NCI-H1694 (cell line): ENCODE results near the gene SPTSSB.

Source experiments
- DNase-seq: peaks from one replicate; lab custom pipeline; 2025; lab: John Stamatoyannopoulos, UW

SPTSSB gene, protein sequence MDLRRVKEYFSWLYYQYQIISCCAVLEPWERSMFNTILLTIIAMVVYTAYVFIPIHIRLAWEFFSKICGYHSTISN

DNA sequence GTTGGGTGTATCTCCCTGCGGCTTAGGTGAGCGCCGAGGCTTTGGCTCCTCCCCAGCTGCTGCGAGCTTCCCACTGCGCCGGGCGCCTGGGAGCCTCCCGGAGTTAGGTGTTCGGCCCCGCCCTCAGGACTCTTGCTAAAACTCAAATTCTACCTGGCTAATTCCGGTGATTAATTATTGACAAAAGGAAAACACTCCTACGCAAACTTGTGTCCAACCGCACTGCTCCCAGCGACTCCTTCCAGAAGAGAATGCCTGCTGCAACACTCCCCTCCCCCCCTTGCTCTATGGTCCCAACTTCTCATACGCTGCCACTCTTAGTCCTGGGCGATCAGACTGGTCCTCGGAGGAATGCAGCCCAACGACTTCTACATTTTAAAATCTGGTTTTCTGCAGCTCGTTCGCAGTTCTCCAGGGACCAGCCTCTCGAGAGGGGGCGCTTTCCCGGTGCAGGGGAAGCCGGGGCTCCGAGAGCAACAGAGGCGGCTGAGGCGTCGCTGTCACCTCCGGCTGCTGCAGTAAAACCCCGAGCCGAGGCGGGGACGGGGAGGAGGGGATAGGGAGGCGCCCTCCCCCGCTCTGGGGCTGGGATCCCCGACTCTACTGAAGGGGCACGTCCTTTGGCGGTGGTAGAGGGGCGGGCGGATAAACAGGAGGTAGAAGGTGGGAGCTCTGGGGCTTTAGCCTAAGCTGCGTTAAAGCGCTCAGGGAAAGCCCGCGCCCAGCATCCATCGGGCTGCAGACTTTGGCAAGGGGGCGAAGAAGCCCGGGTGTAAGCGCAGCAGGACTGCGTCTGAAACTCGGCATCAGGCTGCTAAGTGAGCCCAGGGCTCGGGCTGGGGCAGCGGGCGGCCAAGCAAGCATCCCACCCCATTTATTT is at the start of gene SPTSSB:
TSS of gene SPTSSB (minus strand) at position 77 of the 880 bp plus-strand sequence. CDS start 25,194 bp downstream, outside the sequence.
- peak; percentile 19 for DNase-seq

DNA sequence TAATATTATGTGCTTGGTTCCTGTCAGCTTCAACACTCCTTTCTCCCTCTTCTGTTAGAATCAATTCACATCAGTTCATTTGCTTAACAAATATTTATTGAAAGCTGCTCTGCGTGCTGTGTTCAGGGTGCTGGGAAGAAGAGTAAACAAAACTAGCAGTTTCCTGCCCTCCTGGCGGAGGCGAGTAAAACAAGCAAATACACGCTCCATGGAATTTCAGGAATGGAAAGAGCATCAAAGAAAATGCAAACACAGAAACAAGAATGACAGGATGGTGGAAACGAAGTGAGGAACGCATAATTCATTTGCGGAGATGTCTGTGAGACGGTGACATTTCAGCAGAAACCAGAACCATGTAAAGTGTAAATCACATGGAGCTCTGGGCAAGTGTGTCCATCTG is 49.4 kb upstream of the SPTSSB start:
- no peak for DNase-seq

DNA sequence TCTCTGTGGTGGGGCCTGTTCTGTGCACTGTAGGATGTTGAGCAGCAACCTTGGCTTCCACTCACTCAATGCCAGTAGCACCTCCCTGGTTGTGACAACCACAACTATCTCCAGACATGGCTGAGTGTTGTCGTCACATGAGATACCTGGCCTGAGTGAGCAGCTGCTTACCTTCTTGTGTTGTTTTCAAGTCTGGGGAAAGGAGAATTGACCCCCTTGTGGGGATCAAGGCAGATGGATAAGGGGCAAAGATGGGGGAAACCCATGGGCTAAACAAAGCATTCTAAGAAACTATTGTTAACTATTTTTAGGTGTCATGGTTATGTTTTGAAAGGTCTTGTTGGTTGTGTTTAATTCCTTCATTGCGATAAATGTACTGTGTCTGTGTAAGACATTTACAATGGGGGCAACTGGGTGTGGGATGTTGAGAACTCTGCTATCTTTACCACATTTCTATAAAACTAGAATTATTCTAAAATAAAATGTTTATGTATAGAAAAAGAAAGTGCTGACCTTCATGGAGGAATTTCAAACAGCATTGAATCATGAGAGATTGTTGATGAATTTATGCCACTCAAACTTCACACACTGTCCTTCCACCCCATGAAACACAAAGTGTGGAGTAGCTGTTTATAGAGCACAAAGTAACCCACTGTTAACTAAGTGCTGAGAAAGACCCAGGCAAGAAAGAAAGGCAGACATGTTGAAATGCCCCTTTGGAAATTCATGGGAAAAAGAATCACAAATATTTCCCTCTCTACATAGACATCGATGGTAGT is 48.4 kb upstream of the SPTSSB start:
- no peak for DNase-seq

DNA sequence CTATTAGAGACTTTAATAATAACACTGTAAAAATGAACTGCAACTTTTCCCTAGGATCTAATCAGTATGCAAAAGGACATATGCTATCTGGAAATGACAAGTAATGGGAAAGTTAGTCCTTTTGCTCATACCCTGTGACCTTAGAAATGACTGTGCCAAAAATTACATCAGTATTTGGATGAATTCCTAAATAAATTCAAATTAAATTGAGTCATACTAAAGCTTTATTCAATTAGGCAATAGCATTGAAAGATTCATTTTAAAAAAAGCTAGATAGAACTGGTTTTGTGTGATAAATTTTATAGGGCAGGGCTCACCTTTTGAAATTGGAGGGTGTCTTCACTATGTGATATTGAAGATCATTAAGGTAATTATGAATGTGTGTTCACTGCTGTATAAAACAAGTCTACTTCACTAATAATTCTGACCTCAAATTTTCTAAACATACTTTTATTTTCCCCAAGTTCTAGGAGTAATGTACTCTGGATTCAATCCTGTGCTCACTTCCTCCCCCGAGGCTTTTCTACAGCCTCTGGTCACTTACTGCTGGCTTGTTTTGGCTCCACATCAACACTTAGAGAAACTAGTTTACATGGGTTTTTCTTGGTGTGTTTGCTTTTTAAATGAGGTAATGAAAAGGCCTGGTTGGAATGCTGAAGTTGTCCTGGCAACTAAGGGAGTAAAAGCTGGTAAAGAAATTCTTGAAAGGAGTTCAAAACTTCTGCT is 44.4 kb upstream of the SPTSSB start:
- no peak for DNase-seq

DNA sequence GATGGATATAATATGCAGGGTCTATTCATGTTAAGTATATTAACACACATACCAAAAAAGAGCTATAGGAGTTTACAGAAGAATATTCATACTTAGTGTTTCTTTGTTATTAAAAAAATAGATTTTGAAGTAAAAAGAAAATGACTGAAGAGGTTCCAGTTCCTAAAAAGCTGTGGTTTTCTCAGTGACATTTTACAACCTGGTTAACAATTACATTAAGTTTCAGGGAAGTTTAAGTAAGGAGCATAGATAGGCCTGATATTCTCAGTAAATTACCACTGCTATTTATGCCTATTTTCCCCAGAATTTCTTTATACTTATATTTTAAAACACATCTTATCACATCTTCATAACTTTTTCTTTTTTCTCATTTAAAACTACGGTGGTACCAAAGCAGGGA is 43.6 kb upstream of the SPTSSB start:
- DNase-seq: no peak

DNA sequence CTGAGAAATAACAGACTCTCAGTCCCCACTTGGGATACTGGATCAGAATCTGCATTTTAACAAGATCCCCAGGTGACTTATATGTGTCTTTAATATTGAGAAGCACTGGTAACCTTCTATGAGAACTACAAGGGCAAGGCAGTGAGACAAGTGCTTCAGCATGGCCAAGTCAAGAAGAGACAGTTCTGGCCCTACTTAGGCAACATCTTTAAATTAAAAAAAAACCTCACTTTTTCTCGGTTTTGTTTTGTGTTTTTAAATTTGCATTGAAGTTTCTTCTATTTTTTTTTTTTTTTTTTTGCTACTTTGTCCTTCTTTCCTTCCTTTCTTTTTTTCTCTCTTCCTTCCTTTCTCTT is 42.5 kb upstream of the SPTSSB start:
- DNase-seq: no peak

DNA sequence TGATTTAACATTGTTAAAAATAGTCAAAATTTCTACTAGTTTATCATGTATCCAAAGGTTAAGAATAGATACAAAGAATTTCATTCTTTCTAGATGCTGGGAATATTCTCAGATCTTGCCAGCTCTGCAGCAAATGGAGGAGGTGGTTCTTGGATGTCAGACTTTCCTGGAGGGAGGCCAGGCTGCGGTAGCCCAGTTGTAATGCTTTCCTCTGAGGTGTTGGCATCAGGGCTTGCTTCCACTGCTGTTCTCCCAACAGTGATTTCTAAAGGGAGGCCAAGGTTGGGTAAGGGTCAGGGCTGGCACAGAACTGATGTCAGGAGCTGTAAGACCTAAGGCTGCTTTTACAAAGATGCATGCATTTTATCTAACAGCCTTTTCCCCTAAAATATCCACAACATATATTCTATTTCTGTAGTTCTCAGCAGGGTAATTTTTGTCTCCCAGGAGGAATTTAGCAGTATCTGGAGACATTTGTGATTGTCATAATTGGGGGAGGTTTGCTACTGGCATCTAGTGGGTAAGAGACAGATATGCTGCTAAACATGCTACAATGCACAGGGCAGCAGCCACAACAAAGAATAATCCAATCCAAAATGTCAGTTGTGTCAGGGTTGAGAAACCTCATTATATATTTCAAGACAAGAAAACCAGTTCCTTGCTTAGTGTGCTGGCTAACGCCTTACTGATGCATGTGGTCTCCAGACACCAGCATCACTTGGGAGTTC is 42.0 kb upstream of the SPTSSB start:
- no peak for DNase-seq

DNA sequence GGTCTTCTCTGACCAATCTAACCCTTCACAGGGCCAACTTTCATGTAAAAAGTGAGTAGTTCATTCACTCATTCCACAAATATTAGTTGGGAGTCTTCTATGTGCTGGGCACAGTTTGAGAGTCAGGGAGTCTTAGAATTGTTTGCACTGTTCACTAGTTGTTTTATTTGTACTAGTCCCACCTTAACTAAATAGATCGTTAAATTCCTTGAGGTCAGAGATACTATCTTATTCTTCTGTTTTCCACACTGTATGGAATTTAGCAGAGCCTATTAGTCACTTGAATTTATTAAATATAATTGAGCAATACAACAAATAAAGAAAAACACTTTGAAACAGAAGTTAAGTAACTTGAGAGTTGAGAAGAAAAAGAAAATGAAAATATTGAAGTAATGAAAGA is 40.8 kb upstream of the SPTSSB start:
- no peak for DNase-seq

DNA sequence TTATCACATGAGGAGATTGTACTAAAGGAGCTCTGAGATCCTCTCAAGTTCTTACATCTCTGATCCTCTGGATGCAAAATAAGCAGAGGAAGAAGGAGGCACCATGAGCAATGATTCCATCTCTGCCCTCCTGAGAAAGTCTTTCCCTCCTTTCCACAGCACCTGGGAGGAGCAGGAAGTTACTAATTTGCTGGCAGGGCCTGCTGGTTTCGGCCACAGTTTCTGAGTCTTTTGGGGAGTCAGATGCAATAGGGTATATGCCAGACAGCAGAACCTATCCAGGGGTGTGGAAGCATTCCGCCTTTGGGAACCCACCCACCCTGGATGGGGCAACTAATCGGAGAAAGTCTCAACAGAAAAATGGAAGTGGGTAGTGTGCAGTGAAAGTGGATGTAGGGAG is 38.5 kb upstream of the SPTSSB start:
- DNase-seq: no peak

DNA sequence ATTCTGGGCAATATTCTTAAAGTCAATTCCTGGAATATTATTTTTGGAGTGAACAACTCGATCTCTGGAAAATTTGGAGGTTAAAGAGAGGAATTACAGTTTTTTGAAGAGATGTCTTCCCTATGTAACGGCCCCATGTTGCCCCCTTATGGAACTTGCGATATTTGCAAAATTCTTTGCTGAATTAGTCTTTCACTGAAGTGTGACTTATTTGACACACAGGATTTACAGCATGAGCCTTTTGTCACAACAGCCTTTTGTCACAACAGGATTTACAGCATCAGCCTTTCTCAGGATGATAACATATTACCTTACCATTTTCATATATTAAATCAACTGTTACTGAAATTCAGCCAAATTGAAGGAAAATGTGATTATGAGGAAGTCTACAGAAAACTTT is 37.8 kb upstream of the SPTSSB start:
- peak; percentile 49 for DNase-seq

DNA sequence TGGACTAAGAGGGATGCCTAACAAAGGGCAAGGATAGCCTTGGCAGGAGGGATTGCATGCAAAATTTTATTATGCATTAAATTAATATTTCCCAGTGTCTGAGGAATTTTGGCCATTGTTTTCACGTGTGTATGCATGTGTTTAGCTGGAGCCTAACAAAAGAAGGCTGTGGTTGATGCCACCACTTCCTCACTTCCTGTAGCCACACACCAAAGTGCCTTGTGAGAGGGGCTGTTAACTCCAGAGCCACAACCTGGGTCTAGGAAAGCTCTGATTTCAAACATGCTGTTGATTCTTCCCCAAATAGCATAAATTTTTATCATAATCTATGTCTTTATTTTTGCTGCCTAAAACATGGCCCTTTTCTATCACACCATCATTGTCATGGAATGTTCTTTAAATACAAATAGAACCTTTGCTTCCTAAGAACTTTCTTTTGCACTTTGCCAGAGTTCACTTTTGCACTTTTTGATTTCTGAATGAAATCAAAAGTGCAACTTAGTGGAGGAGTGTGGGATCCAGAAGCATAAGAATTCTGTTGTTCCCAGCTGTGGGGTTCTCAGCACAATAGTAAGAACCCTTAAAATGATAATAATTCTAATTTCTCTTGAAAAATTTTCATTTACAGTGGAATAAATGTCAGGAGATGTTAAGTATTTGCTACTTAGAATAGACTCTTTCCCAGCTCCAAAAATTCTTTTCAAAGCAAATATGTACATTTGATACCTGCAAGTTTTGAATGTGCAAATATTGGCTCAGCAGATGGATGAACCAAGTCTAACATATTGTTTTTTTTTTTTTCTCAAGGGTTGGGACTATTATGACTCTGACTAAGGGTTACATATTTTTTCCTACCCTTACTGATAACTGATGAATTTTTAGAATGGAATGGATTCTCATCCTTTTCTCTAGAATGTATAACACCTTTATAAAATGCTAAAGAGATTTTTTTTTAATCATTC is 35.6 kb upstream of the SPTSSB start:
- DNase-seq: no peak

DNA sequence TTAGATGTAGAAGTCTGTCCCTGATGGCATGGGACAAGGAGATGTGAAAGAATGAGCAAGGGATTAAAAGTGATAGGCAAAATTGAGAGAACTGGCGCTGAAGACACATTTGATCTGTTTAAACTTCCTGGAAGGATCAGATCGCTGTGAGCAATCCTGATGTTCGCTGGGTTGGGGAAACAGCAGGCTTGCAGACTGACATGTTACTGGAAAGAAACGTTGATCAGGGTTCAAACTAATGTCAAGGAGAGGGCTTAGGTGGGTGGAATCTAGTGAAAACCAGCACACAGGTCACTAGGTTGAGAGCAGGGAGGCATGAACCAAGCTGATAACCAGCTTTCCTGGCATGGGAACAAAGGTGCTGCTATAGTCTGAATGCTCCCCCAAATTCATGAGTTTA is 34.5 kb upstream of the SPTSSB start:
- no peak for DNase-seq

DNA sequence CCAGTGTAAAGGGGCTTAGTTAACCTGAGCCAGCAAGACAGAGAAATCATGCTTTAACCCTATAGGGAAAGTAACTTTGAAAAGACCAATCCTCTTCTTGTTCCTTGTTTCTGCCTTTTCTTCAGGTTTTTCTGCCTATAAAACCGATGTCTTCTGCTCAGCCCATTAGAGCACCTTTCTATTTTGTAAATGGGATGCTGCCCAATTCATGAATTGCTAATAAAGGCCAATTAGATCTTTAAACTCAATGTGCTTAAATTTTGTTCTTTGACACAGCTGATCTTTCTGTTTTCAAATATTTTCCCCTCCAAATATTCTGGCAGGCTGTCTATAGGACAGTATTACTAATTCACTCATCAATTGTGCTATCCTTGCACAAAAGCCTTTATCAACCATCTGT is 33.8 kb upstream of the SPTSSB start:
- DNase-seq: no peak

DNA sequence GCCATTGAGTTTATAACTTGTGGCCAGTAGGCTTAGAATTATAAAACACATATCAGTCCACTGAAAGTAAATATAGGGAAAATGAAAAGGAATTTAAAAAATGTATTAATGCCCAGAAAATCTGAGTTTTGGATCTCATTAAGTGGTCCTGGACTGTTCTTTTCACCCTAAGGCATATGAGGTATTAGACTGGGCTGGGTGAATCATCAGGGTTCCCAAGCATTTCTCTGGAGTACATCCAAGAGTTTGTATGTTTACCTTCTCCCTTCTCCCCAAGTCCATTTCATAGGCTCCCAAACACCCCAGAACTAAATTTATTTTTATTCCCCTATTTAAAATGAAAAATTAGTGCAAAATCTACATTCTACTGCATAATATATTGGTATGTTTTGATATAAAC is 31.9 kb upstream of the SPTSSB start:
- DNase-seq: no peak

DNA sequence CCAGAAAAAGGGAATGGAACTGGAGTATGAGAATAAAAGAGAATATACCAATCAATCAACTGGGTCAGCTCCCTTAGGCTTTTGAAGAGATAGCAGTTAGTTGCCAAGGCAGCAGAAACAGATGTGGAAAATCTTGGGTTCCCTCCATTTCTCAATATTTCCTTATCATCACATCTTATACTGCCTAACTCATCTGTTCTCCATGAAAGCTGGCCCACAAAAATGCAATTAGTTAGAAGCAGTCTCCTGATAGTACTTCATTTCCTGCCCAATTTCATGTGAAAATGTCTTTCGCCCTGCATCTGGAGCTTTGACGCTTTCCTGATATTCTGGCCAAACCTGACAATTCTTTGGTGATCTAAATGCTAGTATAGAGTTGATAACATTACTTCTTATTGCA is 30.1 kb upstream of the SPTSSB start:
- no peak for DNase-seq

DNA sequence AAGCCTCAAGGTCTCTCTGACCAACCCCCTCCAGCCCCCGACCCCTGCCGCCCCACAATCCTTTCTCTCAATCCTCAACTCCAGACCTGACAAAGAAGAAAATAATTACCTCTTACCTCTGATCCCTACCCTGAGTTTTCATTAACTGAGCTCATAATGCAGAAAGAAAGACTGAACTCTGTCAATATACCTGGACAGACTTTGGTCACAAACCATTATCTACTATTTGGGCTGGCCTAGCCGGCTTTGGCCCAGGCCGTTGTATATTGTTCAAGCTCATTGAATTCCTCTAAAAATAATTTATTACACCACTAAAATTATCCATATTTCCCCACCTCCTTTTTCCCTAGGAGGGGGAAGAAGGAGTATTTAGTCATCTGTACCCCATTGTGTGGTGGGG is 29.3 kb upstream of the SPTSSB start:
- DNase-seq: no peak

DNA sequence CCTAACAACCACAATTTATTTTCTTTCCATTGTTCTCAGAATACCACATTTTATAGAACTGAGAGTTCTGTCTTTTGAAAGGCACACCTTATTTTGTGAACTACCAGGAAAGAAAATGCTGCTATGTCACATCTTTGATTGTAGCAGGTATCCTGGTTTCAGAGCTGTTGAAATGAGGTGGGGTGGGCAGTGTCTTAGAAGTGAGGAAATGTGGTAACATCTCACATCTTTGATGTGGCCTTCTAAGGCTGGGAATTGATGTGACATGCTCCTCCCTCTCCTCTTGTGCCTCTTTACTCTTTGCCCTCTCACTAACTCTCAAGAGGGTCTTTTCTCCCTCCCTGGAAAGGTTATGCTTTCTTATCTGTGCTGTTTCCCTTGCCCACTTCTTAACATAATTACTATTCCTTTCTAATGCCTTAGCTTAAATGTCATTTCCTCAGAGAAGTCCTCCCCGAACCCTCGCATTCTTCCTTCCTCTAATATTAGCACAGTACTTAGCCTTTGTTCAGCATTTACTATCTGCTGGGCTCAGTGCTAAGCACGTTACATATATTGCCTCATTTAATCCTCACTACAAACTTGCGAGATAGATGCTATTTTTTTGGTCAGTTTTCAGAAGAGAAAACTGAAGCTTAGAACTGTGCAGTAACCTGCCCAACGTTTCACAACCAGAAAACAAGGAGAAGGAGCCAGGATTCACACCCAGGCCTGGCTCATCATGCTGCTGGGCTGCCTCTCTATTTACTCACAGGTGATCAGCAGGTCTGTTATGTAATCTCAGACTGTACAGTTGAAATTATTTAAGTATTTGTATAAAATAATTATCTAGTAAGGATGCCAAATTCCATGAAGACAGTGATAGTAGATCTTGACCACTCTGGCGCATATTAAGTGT is 24.0 kb upstream of the SPTSSB start:
- DNase-seq: no peak

DNA sequence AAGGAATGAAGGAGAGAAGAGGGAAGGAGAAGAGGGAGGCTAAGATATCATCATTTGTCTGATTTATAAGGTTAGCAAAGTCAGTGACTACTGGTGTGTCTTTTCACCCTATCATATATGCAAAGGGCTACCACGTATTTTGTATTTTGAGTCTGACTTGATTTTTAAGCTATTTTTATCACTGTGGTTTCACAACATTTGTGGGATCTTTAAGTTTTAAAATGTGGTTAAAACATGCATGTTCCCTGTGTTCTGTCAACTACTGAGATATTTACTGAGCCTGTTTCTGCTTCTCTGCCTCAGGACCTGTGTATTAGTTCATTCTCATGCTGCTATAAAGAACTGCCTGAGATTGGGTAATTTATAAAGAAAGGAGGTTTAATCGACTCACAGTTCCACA is 22.5 kb upstream of the SPTSSB start:
- DNase-seq: no peak

DNA sequence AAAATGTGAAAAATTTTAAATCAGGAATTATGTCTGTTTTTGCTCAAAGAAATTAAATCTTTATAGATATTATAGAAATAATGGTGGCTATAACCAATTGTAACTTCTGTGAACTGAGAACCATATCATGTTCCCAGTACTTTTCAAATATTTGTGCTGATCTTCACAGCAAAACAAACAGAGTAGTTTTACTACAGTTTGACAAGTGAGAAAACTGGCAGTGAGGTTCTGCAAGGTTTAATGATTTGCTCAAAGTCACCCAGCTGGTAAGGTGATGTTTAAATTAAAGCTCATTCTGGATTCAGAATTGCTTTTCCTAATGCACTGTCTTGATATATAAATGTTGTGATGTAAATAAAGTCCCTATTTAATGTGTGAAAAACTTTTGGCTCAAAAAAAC is 22.0 kb upstream of the SPTSSB start:
- no peak for DNase-seq

DNA sequence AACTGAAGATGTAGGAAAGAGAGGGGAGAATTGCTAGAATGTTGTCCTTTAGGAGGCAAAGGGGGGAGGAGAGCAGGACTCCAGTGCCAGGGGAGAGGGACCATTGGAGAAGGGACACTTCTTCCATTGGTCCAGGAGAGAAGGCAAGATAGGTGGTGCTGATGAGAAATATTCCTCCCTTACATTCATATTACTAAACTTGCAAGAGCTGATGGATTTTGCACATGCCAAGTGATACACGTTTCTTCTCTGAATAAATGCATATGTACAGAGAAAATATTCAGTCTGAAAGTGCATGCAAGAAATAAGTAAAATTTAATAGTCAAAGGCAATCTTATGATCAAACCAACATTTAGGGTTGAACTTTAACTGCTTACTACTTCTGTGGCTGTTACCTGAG is 21.5 kb upstream of the SPTSSB start:
- DNase-seq: no peak
